Fibroblast of upper back skin (primary cell): ENCODE measurements around the gene TBXAS1.

Experiments used
- DNase-seq: peaks from one replicate; pipeline ENCODE4 v3.0.0-alpha.2; 2013

The TBXAS1 gene

GRCh38 chr7:139985811-139986210, 156.7 kb downstream of the TBXAS1 start:
- no peak for DNase-seq

GRCh38 chr7:139987691-139988516, 158.8 kb downstream of the TBXAS1 start:
- DNase-seq, result no peak

- DNase-seq, result no peak
Observed at GRCh38 chr7:139989366-139990141, 160.5 kb downstream of the TBXAS1 start.

GRCh38 chr7:139990142-139990535, 161.1 kb downstream of the TBXAS1 start:
- DNase-seq, result no peak

- no peak for DNase-seq
Observed at GRCh38 chr7:139990571-139991268, 161.7 kb downstream of the TBXAS1 start.

GRCh38 chr7:139991269-139991666, 162.2 kb downstream of the TBXAS1 start:
- no peak for DNase-seq

GRCh38 chr7:139991911-139992310, 162.8 kb downstream of the TBXAS1 start:
- DNase-seq, result no peak

- no peak for DNase-seq
Observed at GRCh38 chr7:139992353-139993044, 163.4 kb downstream of the TBXAS1 start.

GRCh38 chr7:139993169-139993568, 164.1 kb downstream of the TBXAS1 start:
- no peak for DNase-seq

- no peak for DNase-seq
Observed at GRCh38 chr7:139993592-139993991, 164.5 kb downstream of the TBXAS1 start.

GRCh38 chr7:139994356-139994755, 165.3 kb downstream of the TBXAS1 start:
- DNase-seq, result no peak

- DNase-seq, result no peak
Observed at GRCh38 chr7:139995017-139995915, 166.2 kb downstream of the TBXAS1 start.

GRCh38 chr7:139998572-139998971, 169.5 kb downstream of the TBXAS1 start:
- DNase-seq, result no peak

GRCh38 chr7:139999516-139999915, 170.5 kb downstream of the TBXAS1 start:
- DNase-seq, result no peak

- DNase-seq, result no peak
Observed at GRCh38 chr7:140000666-140001268, 171.7 kb downstream of the TBXAS1 start.

GRCh38 chr7:140003913-140004382, 174.9 kb downstream of the TBXAS1 start:
- DNase-seq, result peak; percentile 61

- no peak for DNase-seq
Observed at GRCh38 chr7:140004672-140005071, 175.6 kb downstream of the TBXAS1 start.

- DNase-seq, result no peak
Observed at GRCh38 chr7:140005341-140005740, 176.3 kb downstream of the TBXAS1 start.

- DNase-seq, result peak; percentile 14
Observed at GRCh38 chr7:140005754-140006503, 176.9 kb downstream of the TBXAS1 start.

- DNase-seq, result no peak
Observed at GRCh38 chr7:140006600-140006999, 177.5 kb downstream of the TBXAS1 start.
